T-helper 17 cell (primary cell): ENCODE data around the gene VEGFA. TPM values are rescaled to one million over a fixed set of nuclear protein-coding genes. Genes with fewer than 3 reads are reported as not detected.

Experiments used
- ATAC-seq: fragments of 150-1000 bp; cut with Tn5 transposase; 2 replicates; pipeline ENCODE4 v1.10.0; 2021; ENCODE audit warnings: mild to moderate bottlenecking, moderate library complexity
- DNase-seq, 3 donors: peaks; one replicate each; pipeline versions ENCODE4 v3.0.0 to v3.0.0-alpha.2; 2020 to 2021
- H3K9me3 ChIP-seq: one replicate; pipeline ENCODE4 v1.7.0; 2013; ENCODE audit warnings: low read length, mild to moderate bottlenecking; ENCODE audit not compliant: control insufficient read depth, poor library complexity, severe bottlenecking
- H3K27ac Mint-ChIP-seq: one replicate; pipeline ENCODE4 v1.8.0; 2022; ENCODE audit warnings: mild to moderate bottlenecking, moderate library complexity, mixed read lengths
- H3K27me3 Mint-ChIP-seq: one replicate; pipeline ENCODE4 v1.8.0; 2022; ENCODE audit warnings: mixed read lengths
- H3K36me3 Mint-ChIP-seq: one replicate; pipeline ENCODE4 v1.8.0; 2022; ENCODE audit warnings: low read depth, mixed read lengths
- H3K4me1 Mint-ChIP-seq: one replicate; pipeline ENCODE4 v1.8.0; 2022; ENCODE audit warnings: mild to moderate bottlenecking, mixed read lengths
- H3K4me3 Mint-ChIP-seq: one replicate; pipeline ENCODE4 v1.8.0; 2022; ENCODE audit warnings: mild to moderate bottlenecking, moderate library complexity, mixed read lengths
- total RNA-seq, 4 donors: library from RNA in 2 of 4; stranded (reverse) in 2 of 4; gene quantifications; one replicate each; pipeline ENCODE4 v1.2.3 and lab custom pipeline; 2022 to 2026

Gene VEGFA
- total RNA-seq, 2 donors from 2014 or later: 5.6 to 6.3 TPM

- peaks cover 28% of the 10 kb centered on the region for H3K27me3 Mint-ChIP-seq
- no peak overlapping the region for H3K27ac Mint-ChIP-seq
- no peak for ATAC-seq
- H3K4me3 Mint-ChIP-seq: no peak overlapping the region
- no peak for DNase-seq
- no peaks in the 10 kb centered on the region for H3K9me3 ChIP-seq
- peaks cover 8% of the 10 kb centered on the region for H3K4me1 Mint-ChIP-seq
- no peaks in the 10 kb centered on the region for H3K36me3 Mint-ChIP-seq
These were observed 35.7 kb downstream of the VEGFA start for GRCh38 chr6:43805699-43806042.

GRCh38 chr6:43806043-43806757 is 36.2 kb downstream of the VEGFA start:
- H3K36me3 Mint-ChIP-seq: no peaks in the 10 kb centered on the region
- H3K4me1 Mint-ChIP-seq: peaks cover 6% of the 10 kb centered on the region
- H3K27ac Mint-ChIP-seq: no peak overlapping the region
- no peak overlapping the region for H3K4me3 Mint-ChIP-seq
- no peak for DNase-seq
- H3K9me3 ChIP-seq: no peaks in the 10 kb centered on the region
- peaks cover 28% of the 10 kb centered on the region for H3K27me3 Mint-ChIP-seq
- ATAC-seq: no peak

GRCh38 chr6:43806758-43807227 is 36.8 kb downstream of the VEGFA start:
- peaks cover 6% of the 10 kb centered on the region for H3K4me1 Mint-ChIP-seq
- H3K9me3 ChIP-seq: no peaks in the 10 kb centered on the region
- no peak for DNase-seq
- H3K27me3 Mint-ChIP-seq: peaks cover 32% of the 10 kb centered on the region
- ATAC-seq: no peak
- H3K27ac Mint-ChIP-seq: no peak overlapping the region
- H3K4me3 Mint-ChIP-seq: no peak overlapping the region
- H3K36me3 Mint-ChIP-seq: no peaks in the 10 kb centered on the region

- H3K4me1 Mint-ChIP-seq: peaks cover 9% of the 10 kb centered on the region
These were observed 37.4 kb downstream of the VEGFA start for GRCh38 chr6:43807228-43808061.

GRCh38 chr6:43808412-43808811 is 38.4 kb downstream of the VEGFA start:
- no peaks in the 10 kb centered on the region for H3K9me3 ChIP-seq
- ATAC-seq: no peak
- DNase-seq: no peak
- Mint-ChIP-seq H3K4me3 (no peak overlapping the region), H3K27ac (no peak overlapping the region), H3K4me1 (peaks cover 12% of the 10 kb centered on the region), H3K27me3 (peaks cover 27% of the 10 kb centered on the region), H3K36me3 (peaks cover 3% of the 10 kb centered on the region)

More at GRCh38 chr6:43807228-43808061, 37.4 kb downstream of the VEGFA start:
- ATAC-seq: no peak
- H3K9me3 ChIP-seq: no peaks in the 10 kb centered on the region
- Mint-ChIP-seq H3K27ac (no peak overlapping the region), H3K4me3 (no peak overlapping the region), H3K36me3 (no peaks in the 10 kb centered on the region), H3K27me3 (peaks cover 32% of the 10 kb centered on the region)
- DNase-seq: no peak

GRCh38 chr6:43809417-43810305 is 39.6 kb downstream of the VEGFA start:
- Mint-ChIP-seq H3K4me3 (no peak overlapping the region), H3K27ac (no peak overlapping the region), H3K27me3 (peaks cover 27% of the 10 kb centered on the region), H3K4me1 (peaks cover 12% of the 10 kb centered on the region), H3K36me3 (peaks cover 6% of the 10 kb centered on the region)
- H3K9me3 ChIP-seq: no peaks in the 10 kb centered on the region
- no peak for DNase-seq
- no peak for ATAC-seq

- Mint-ChIP-seq H3K36me3 (peaks cover 6% of the 10 kb centered on the region), H3K27me3 (peaks cover 34% of the 10 kb centered on the region), H3K4me3 (no peak overlapping the region), H3K4me1 (peaks cover 12% of the 10 kb centered on the region), H3K27ac (no peak overlapping the region)
- ATAC-seq: no peak
- DNase-seq: no peak
- no peaks in the 10 kb centered on the region for H3K9me3 ChIP-seq
These were observed 41.1 kb downstream of the VEGFA start for GRCh38 chr6:43810965-43811732.

- Mint-ChIP-seq H3K27ac (no peak overlapping the region), H3K27me3 (peaks cover 39% of the 10 kb centered on the region), H3K4me3 (no peak overlapping the region), H3K36me3 (peaks cover 9% of the 10 kb centered on the region), H3K4me1 (peaks cover 12% of the 10 kb centered on the region)
- ATAC-seq: no peak
- DNase-seq: no peak
- no peaks in the 10 kb centered on the region for H3K9me3 ChIP-seq
These were observed 41.7 kb downstream of the VEGFA start for GRCh38 chr6:43811733-43812099.

- ATAC-seq (no peak), DNase-seq (no peak)
- H3K27me3 Mint-ChIP-seq: peaks cover 45% of the 10 kb centered on the region
- peak overlapping the region; percentile 57 for H3K27ac Mint-ChIP-seq
- H3K4me1 Mint-ChIP-seq: peaks cover 11% of the 10 kb centered on the region
- no peak overlapping the region for H3K4me3 Mint-ChIP-seq
- no peaks in the 10 kb centered on the region for H3K9me3 ChIP-seq
- peaks cover 9% of the 10 kb centered on the region for H3K36me3 Mint-ChIP-seq
These were observed 43.0 kb downstream of the VEGFA start for GRCh38 chr6:43812850-43813578.

GRCh38 chr6:43814111-43814510 is 44.1 kb downstream of the VEGFA start:
- ATAC-seq: no peak
- H3K9me3 ChIP-seq: no peaks in the 10 kb centered on the region
- Mint-ChIP-seq H3K4me1 (peaks cover 11% of the 10 kb centered on the region), H3K4me3 (no peak overlapping the region), H3K27ac (no peak overlapping the region), H3K27me3 (peaks cover 45% of the 10 kb centered on the region), H3K36me3 (peaks cover 9% of the 10 kb centered on the region)
- DNase-seq: no peak

GRCh38 chr6:43814865-43815264 is 44.9 kb downstream of the VEGFA start:
- peaks cover 11% of the 10 kb centered on the region for H3K4me1 Mint-ChIP-seq
- H3K27me3 Mint-ChIP-seq: peaks cover 45% of the 10 kb centered on the region
- ATAC-seq (no peak), DNase-seq (no peak)
- H3K9me3 ChIP-seq: no peaks in the 10 kb centered on the region
- H3K27ac Mint-ChIP-seq: no peak overlapping the region
- H3K36me3 Mint-ChIP-seq: peaks cover 9% of the 10 kb centered on the region
- H3K4me3 Mint-ChIP-seq: no peak overlapping the region

- Mint-ChIP-seq H3K4me1 (peaks cover 6% of the 10 kb centered on the region), H3K27me3 (peaks cover 51% of the 10 kb centered on the region), H3K27ac (no peak overlapping the region), H3K4me3 (peak overlapping the region; percentile 52), H3K36me3 (peaks cover 11% of the 10 kb centered on the region)
- H3K9me3 ChIP-seq: no peaks in the 10 kb centered on the region
- DNase-seq (no peak), ATAC-seq (no peak)
These were observed 47.2 kb downstream of the VEGFA start for GRCh38 chr6:43817192-43817591.
